ENCODE results near the gene BEND6. TPM values are rescaled to one million over a fixed set of nuclear protein-coding genes. Genes with fewer than 3 reads are reported as not detected.

BEND6 gene
- total RNA-seq, 4 donors from 2014 or later, result 0.55 to 0.79 TPM; not detected in 2

DNA sequence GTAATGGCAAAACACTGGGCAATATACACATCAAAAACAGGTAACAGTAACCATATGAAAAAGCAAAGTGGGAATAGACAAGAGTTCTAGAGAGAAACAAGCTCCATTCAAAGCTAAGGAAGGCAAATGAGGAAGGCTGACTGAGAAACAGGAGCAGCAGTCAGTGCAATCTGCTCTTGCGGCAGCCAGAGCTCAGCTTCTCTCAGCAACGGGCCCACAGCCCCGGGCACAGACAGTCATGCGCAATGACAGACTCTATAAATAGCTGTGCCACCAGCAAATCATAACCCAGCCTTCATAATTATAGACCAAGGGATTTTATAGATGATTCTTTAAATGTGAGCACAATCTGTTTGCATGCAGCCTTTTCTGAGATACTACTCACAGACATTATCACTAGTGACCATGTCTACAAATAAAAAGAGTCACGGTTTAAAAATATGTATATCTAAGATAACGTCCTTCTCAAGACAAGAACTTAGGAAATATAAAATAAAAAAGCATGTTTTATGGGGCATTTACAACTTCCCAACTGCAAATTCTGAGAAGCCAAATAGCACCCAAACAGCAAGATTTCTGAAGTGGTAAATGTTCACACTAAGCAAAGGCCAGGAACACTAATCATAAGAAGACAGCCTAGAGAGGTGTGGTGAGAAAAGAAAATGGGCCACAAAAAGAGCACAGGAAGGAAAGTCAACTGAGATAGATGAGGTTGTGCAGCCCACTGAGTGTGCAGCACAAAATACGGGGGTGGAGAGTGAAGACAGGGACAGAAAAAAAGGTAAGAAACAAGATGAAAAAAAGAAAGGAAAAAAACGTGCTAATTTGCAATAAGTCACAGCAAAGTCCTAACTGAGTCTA, 39.9 kb upstream of the BEND6 start:
- no peak for DNase-seq
- in situ Hi-C loops (cut with MboI; ENCODE audit: low pct_ligation_motif_present in 1 of 4, low pct_unique_long_range_greater_than_20kb in 1 of 4, low sequenced_read_pairs in 3 of 4), result loop anchor here in 1 of 4 donors (25.0 kb wide), 2 partner anchors 97 to 397 kb away; partner anchors contain the start of gene PRIM2

GRCh38 chr6:56915832-56916231, 39.1 kb upstream of the BEND6 start:
- WGBS, 2 donors (ENCODE audit: low coverage in 1 of 2), result 69 to 92% methylated on average over 1 to 4 of the region's 4 CpGs
- in situ Hi-C loops (cut with MboI; ENCODE audit: low pct_ligation_motif_present in 1 of 4, low pct_unique_long_range_greater_than_20kb in 1 of 4, low sequenced_read_pairs in 3 of 4), result loop anchor here in 1 of 4 donors (25.0 kb wide), 2 partner anchors 96 to 396 kb away; partner anchors contain the start of gene PRIM2

More for the DNA sequence above, 39.9 kb upstream of the BEND6 start:
- intact Hi-C loops (cut with DNase I; ENCODE audit: low total_unique reads), result no loop called here
- 56 to 59% methylated on average over 6 to 8 of the region's 8 CpGs for WGBS, 2 donors (ENCODE audit: low coverage in 1 of 2)
- no peaks in the 10 kb centered on the region for H3K9me3 ChIP-seq
- H3K36me3 ChIP-seq, result no peaks in the 10 kb centered on the region
- H3K4me1 ChIP-seq, result no peaks in the 10 kb centered on the region
- H3K27me3 ChIP-seq, result no peaks in the 10 kb centered on the region
- H3K27ac ChIP-seq, result no peak overlapping the region
- H3K4me3 ChIP-seq, result no peak overlapping the region
- no peak for TF ChIP-seq POLR2AphosphoS5 (IDR thresholded peaks at IDR 0.05)
- TF ChIP-seq, protein P1, sequence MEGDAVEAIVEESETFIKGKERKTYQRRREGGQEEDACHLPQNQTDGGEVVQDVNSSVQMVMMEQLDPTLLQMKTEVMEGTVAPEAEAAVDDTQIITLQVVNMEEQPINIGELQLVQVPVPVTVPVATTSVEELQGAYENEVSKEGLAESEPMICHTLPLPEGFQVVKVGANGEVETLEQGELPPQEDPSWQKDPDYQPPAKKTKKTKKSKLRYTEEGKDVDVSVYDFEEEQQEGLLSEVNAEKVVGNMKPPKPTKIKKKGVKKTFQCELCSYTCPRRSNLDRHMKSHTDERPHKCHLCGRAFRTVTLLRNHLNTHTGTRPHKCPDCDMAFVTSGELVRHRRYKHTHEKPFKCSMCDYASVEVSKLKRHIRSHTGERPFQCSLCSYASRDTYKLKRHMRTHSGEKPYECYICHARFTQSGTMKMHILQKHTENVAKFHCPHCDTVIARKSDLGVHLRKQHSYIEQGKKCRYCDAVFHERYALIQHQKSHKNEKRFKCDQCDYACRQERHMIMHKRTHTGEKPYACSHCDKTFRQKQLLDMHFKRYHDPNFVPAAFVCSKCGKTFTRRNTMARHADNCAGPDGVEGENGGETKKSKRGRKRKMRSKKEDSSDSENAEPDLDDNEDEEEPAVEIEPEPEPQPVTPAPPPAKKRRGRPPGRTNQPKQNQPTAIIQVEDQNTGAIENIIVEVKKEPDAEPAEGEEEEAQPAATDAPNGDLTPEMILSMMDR (IDR thresholded peaks at IDR 0.05), result no peak
- no peak for TF ChIP-seq POLR2A (IDR thresholded peaks at IDR 0.05)
- no peak for TF ChIP-seq EP300 (IDR thresholded peaks at IDR 0.05; ENCODE audit: low read depth)

GRCh38 chr6:56916849-56917551, 37.9 kb upstream of the BEND6 start:
- WGBS, 2 donors (ENCODE audit: low coverage in 1 of 2), result 36 to 80% methylated on average over 1 to 2 of the region's 2 CpGs
- DNase-seq, result no peak
- no peaks in the 10 kb centered on the region for H3K27me3 ChIP-seq
- intact Hi-C loops (cut with DNase I; ENCODE audit: low total_unique reads) (no loop called here), in situ Hi-C loops (cut with MboI; ENCODE audit: low pct_ligation_motif_present in 1 of 4, low pct_unique_long_range_greater_than_20kb in 1 of 4, low sequenced_read_pairs in 3 of 4) (loop anchor here in 1 of 4 donors (25.0 kb wide), 2 partner anchors 95 to 395 kb away; partner anchors contain the start of gene PRIM2)
- no peaks in the 10 kb centered on the region for H3K36me3 ChIP-seq
- H3K27ac ChIP-seq, result no peak overlapping the region
- H3K9me3 ChIP-seq, result no peaks in the 10 kb centered on the region
- H3K4me1 ChIP-seq, result no peaks in the 10 kb centered on the region
- TF ChIP-seq POLR2A (IDR thresholded peaks at IDR 0.05) (no peak), EP300 (IDR thresholded peaks at IDR 0.05; ENCODE audit: low read depth) (no peak), POLR2AphosphoS5 (IDR thresholded peaks at IDR 0.05) (no peak)
- TF ChIP-seq, protein P1 (IDR thresholded peaks at IDR 0.05), result no peak
- no peak overlapping the region for H3K4me3 ChIP-seq

More at GRCh38 chr6:56915832-56916231, 39.1 kb upstream of the BEND6 start:
- no peaks in the 10 kb centered on the region for H3K36me3 ChIP-seq
- TF ChIP-seq POLR2A (IDR thresholded peaks at IDR 0.05) (no peak), EP300 (IDR thresholded peaks at IDR 0.05; ENCODE audit: low read depth) (no peak), POLR2AphosphoS5 (IDR thresholded peaks at IDR 0.05) (no peak)
- TF ChIP-seq, protein P1 (IDR thresholded peaks at IDR 0.05), result no peak
- H3K27me3 ChIP-seq, result no peaks in the 10 kb centered on the region
- DNase-seq, result no peak
- no peaks in the 10 kb centered on the region for H3K9me3 ChIP-seq
- H3K4me1 ChIP-seq, result no peaks in the 10 kb centered on the region
- intact Hi-C loops (cut with DNase I; ENCODE audit: low total_unique reads), result no loop called here
- H3K4me3 ChIP-seq, result no peak overlapping the region
- H3K27ac ChIP-seq, result no peak overlapping the region

GRCh38 chr6:56922645-56923044, 32.3 kb upstream of the BEND6 start:
- in situ Hi-C loops (cut with MboI; ENCODE audit: low pct_ligation_motif_present in 1 of 4, low pct_unique_long_range_greater_than_20kb in 1 of 4, low sequenced_read_pairs in 3 of 4), result loop anchor here in 1 of 4 donors (25.0 kb wide), 2 partner anchors 90 to 390 kb away; partner anchors contain the start of gene PRIM2
- H3K9me3 ChIP-seq, result no peaks in the 10 kb centered on the region
- DNase-seq, result no peak
- no peaks in the 10 kb centered on the region for H3K36me3 ChIP-seq
- no peaks in the 10 kb centered on the region for H3K27me3 ChIP-seq
- no peak overlapping the region for H3K27ac ChIP-seq
- TF ChIP-seq POLR2AphosphoS5 (IDR thresholded peaks at IDR 0.05) (no peak), EP300 (IDR thresholded peaks at IDR 0.05; ENCODE audit: low read depth) (no peak), POLR2A (IDR thresholded peaks at IDR 0.05) (no peak)
- TF ChIP-seq, protein P1 (IDR thresholded peaks at IDR 0.05), result no peak
- H3K4me3 ChIP-seq, result no peak overlapping the region
- no peaks in the 10 kb centered on the region for H3K4me1 ChIP-seq
- intact Hi-C loops (cut with DNase I; ENCODE audit: low total_unique reads), result no loop called here
